Measurements from ENCODE around the gene SPRYD3.
"Not testable (repeated sequence)": the region's sequence is repeated elsewhere in the genome, so short reads cannot be mapped to it uniquely, and the experiment has no call there.

Gene SPRYD3

DNA sequence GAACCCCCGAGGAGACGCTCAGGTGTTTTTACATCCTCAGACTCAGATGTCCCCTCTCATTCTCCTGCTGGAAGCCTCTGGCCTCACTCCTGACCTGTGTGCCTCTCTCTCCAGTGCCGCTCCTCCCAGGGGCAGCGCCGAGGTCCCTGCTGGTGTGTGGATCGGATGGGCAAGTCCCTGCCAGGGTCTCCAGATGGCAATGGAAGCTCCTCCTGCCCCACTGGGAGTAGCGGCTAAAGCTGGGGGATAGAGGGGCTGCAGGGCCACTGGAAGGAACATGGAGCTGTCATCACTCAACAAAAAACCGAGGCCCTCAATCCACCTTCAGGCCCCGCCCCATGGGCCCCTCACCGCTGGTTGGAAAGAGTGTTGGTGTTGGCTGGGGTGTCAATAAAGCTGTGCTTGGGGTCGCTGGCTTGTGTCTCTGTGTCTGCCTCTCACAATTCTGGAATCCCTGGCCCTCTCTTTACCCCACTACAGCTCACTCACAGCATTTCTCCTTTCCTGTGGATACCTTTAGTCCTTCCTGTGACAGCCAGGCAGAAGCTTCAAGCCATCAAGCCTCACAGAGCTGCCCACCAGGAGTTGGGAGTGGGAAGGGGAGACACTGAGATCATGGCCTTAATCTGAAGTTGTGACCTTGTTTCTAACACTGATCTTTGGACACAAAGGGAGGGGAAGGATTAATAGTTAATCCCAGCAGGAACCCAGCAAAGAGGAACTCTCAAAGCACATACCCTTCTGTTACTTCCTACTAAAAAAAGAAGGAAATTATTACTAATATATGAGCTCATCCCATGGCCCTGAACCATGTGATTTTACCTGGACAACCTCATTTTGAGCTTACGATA is 23.0 kb upstream of the SPRYD3 start:
- DNase-seq (ENCODE audit: low spot score) = no peak

GRCh38 chr12:53101266-53101665 is 22.1 kb upstream of the SPRYD3 start:
- DNase-seq (ENCODE audit: low spot score) = no peak

DNA sequence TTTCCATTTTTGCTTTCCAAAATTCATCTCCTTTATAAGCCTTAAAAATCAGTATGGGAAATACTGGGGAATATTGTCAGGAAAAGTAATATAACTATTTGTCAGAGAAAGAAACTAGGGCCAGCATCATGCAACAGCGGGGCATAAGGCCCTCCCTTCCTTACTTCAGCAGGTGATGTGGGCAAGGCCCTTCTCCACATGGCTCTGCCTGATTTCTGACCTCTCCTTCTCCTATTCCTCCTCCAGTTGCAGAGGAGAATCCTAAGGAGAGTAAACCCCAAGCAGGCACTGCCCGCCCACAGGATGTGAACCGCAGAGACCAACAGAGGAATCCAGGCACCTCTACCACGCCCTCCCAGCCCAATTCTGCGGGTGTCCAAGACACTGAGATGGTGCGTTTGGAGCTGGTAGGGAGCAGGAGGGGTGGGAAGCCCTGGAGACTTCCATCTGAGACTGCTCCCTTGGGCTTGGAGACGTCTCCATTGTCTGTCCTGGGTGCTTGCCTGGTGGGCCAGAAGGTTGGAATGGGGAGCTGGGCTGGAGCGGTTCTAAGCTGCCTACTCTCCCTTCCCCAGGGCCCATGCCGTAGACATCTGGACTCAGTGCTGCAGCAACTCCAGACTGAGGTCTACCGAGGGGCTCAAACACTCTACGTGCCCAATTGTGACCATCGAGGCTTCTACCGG is 21.4 kb upstream of the SPRYD3 start:
- DNase-seq (ENCODE audit: low spot score) = no peak

GRCh38 chr12:53099071-53099882 is 20.1 kb upstream of the SPRYD3 start:
- DNase-seq (ENCODE audit: low spot score) = peak; percentile 64

- DNase-seq (ENCODE audit: low spot score) = no peak
Observed at GRCh38 chr12:53098354-53098981, 19.3 kb upstream of the SPRYD3 start.

GRCh38 chr12:53097564-53098353 is 18.6 kb upstream of the SPRYD3 start, which contains the start of gene IGFBP6:
TSS of gene IGFBP6 (plus strand) at chr12:53097667. CDS start at chr12:53097718, 51 bp downstream.
- no peak for DNase-seq (ENCODE audit: low spot score)

GRCh38 chr12:53097207-53097563 is 18.0 kb upstream of the SPRYD3 start:
- DNase-seq (ENCODE audit: low spot score) = no peak

- DNase-seq (ENCODE audit: low spot score) = no peak
Observed at GRCh38 chr12:53096759-53097158, 17.6 kb upstream of the SPRYD3 start.

DNA sequence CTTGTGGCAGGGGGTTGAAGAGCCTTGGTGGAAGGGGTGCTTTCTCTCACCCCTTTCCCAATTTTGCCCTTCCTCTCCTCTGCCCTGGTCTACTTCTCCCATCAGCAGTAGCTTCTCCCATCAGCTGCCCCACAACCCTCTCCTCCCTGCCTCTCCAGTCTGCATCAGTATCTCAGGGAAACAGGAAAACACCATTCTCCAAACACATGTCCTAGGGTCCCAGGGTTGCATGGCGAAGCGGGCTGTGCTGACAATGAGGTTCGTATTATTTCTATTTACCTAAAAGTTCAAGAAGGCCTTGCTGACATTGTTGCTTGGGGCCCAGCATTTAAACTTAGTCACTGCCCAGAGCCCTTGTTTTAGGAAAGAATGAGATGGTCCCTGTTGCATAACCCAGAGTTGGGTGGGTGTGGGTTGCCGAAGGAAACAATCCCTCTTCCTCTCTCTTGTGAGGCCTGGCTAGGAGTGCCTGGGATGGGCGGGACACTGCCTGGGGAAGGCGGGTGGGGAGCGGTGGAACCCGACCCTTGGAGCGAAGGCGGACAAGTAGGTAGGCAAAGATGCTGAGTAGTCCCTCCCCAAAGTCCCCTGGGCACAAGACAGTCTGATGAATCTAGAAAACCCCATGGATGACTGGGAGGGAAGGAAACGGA is 17.0 kb upstream of the SPRYD3 start:
- DNase-seq (ENCODE audit: low spot score) = no peak

DNA sequence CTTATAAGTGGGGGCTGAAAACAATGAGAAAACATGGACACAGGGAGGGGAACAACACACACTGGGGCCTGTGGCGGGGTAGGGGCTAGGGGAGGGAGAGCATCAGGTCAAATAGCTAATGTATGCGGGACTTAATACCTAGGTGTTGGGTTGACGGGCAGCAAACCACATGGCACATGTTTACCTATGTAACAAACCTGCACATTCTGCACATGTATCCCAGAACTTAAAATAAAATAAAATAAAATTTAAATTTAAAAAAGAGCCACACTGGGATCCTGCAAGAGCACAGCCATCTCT is 16.4 kb upstream of the SPRYD3 start:
- DNase-seq (ENCODE audit: low spot score) = not testable (repeated sequence)

DNA sequence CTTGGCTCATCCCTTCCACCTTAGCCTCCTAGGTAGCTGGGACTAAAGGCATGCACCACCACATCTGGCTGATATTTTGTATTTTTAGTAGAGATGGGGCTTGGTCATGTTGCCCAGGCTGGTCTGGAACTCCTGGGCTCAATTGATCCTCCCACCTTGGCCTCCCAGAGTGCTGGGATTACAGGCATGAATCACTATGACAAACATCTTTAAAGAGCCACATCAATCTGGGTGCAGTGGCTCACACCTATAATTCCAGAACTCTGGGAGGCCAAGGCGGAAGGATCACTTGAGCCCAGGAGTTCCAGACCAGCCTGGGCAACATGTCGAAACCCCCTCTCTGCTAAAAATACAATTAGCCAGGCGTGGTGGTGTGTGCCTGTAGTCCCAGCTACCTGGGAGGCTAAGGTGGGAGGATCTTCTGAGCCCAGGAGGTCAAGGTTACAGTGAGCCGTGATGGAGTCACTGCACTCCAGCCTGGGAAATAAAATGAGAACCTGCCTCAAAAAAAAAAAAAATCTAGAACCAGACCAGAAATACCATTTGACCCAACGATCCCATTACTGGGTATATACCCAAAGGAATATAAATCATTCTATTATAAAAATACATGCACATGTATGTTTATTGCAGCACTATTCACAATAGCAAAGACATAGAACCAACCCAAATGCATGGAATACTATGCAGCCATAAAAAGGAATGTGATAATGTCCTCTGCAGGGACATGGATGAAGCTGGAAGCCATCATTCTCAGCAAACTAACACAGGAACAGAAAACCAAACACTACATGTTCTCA is 15.8 kb upstream of the SPRYD3 start:
- DNase-seq (ENCODE audit: low spot score) = not testable (repeated sequence)

DNA sequence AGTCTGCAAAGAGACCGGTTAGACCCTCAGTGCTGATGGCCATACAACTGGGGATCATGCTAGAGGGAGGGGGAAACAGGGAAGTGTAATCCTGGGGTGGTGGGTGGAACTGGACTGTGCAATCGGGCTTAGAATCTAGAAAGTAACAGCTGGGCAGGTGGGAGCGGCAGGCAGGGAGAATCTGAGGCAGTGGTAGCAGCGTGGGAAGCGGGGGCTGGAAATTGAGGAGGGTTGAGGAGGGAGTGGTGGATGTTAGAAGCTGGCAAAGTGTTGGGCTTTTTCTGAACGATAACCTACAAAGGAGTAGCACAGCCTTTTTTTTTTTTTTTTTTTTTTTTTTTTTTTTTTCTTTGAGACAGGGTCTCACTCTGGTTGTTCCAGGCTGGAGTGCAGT is 15.2 kb upstream of the SPRYD3 start:
- DNase-seq (ENCODE audit: low spot score) = no peak

- no peak for DNase-seq (ENCODE audit: low spot score)
Observed at GRCh38 chr12:53093777-53094393, 14.7 kb upstream of the SPRYD3 start.

GRCh38 chr12:53091756-53092155 is 12.6 kb upstream of the SPRYD3 start:
- no peak for DNase-seq (ENCODE audit: low spot score)

DNA sequence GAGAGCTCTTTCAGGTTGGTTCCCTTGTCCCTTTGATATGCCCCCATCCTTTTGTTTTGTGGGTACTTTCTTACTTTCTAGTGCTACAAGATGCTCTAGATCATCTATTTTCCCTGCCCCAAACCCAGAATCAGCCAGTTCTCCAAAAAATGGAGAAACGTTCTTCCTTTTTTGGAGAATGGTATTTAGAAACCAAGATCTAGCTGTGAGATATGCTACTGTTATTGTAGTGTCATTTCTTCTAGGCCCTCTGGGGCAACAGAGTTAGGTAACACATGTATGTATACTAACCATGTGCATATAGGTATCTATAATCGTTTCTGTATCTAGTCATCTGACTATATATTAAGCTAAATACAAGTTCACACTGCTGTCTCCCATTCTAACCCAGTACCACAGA is 11.4 kb upstream of the SPRYD3 start:
- DNase-seq (ENCODE audit: low spot score) = no peak

GRCh38 chr12:53090105-53090504 is 10.9 kb upstream of the SPRYD3 start:
- DNase-seq (ENCODE audit: low spot score) = no peak

GRCh38 chr12:53086361-53086760 is 7.2 kb upstream of the SPRYD3 start:
- no peak for DNase-seq (ENCODE audit: low spot score)

- DNase-seq (ENCODE audit: low spot score) = no peak
Observed at GRCh38 chr12:53082637-53083175, 3.5 kb upstream of the SPRYD3 start.

Measured in globus pallidus (tissue), 1 donor.